Activated CD4-positive, alpha-beta T cell treated with anti-CD3 and anti-CD28 coated beads, Interleukin-2, amount 50 U/mL, for 1 hour (primary cell): Measurements from ENCODE around the gene PFN3.
A peak's percentile ranks its signal among the peaks of the same experiment; 100 is the strongest.
"Not testable (repeated sequence)": the region's sequence is repeated elsewhere in the genome, so short reads cannot be mapped to it uniquely, and the experiment has no call there.

ENCODE experiments used
- DNase-seq: peaks from one replicate; pipeline ENCODE4 v3.0.0-alpha.2; 2020

Gene PFN3

GRCh38 chr5:177425196-177425800 is 24.8 kb upstream of the PFN3 start:
- no peak for DNase-seq

- no peak for DNase-seq
Measured at GRCh38 chr5:177423671-177424070, 23.2 kb upstream of the PFN3 start.

GRCh38 chr5:177421062-177421798 is 20.8 kb upstream of the PFN3 start:
- DNase-seq = no peak

GRCh38 chr5:177420472-177420871 is 20.0 kb upstream of the PFN3 start:
- DNase-seq = not testable (repeated sequence)

- no peak for DNase-seq
Measured at GRCh38 chr5:177419046-177419445, 18.6 kb upstream of the PFN3 start.

GRCh38 chr5:177417081-177417480 is 16.6 kb upstream of the PFN3 start:
- DNase-seq = not testable (repeated sequence)

- DNase-seq = no peak
Measured at GRCh38 chr5:177414481-177414880, 14.0 kb upstream of the PFN3 start.

- DNase-seq = no peak
Measured at GRCh38 chr5:177412603-177413233, 12.3 kb upstream of the PFN3 start.

- DNase-seq = no peak
Measured at GRCh38 chr5:177410575-177410974, 10.1 kb upstream of the PFN3 start.

- no peak for DNase-seq
Measured at GRCh38 chr5:177409043-177409801, 8.8 kb upstream of the PFN3 start, which contains the start of gene F12. Gene F12, minus strand, starts transcription at chr5:177409564. Its CDS starts 37 bp downstream, at chr5:177409527.

- DNase-seq = no peak
Measured at GRCh38 chr5:177405805-177406204, 5.3 kb upstream of the PFN3 start.

- no peak for DNase-seq
Measured at GRCh38 chr5:177405312-177405711, 4.9 kb upstream of the PFN3 start.

- DNase-seq = no peak
Measured at GRCh38 chr5:177404641-177405179, 4.2 kb upstream of the PFN3 start.

- DNase-seq = peak; percentile 84
Measured at GRCh38 chr5:177403792-177404640, 3.6 kb upstream of the PFN3 start.

GRCh38 chr5:177403102-177403791 is 2.8 kb upstream of the PFN3 start:
- DNase-seq = peak; percentile 55

GRCh38 chr5:177402271-177403043 is 2.0 kb upstream of the PFN3 start:
- peak; percentile 67 for DNase-seq

- DNase-seq = no peak
Measured at GRCh38 chr5:177397875-177398390, 2.5 kb downstream of the PFN3 start.

- no peak for DNase-seq
Measured at GRCh38 chr5:177396807-177397206, 3.7 kb downstream of the PFN3 start.

GRCh38 chr5:177396078-177396477 is 4.4 kb downstream of the PFN3 start:
- no peak for DNase-seq

GRCh38 chr5:177393990-177394389 is 6.5 kb downstream of the PFN3 start:
- no peak for DNase-seq
